ENCODE results near the gene COQ10A. TPM values are rescaled to one million over a fixed set of nuclear protein-coding genes. Genes with fewer than 3 reads are reported as not detected.
A peak's percentile ranks its signal among the peaks of the same experiment; 100 is the strongest.

Gene COQ10A
- total and polyA plus RNA-seq, 2 of the 13 experiments (the other 11 are each of a cell fraction or from before 2014, with no cell fraction given), result 21.0 to 37.3 TPM

- TF ChIP-seq TAF15 (IDR thresholded peaks at IDR 0.05; ENCODE audit: low read depth, low read length, poor library complexity, severe bottlenecking) (no peak), ZNF263 (CRISPR knock-in tag; IDR thresholded peaks at IDR 0.05) (0 out of 2 replicates have a peak, but pooled peaks have one; percentile 13), FOXM1 (CRISPR knock-in tag; IDR thresholded peaks at IDR 0.05) (no peak), ZFP37 (CRISPR knock-in tag; IDR thresholded peaks at IDR 0.05; ENCODE audit: borderline replicate concordance) (no peak), LBX2 (CRISPR knock-in tag; IDR thresholded peaks at IDR 0.05; ENCODE audit: borderline replicate concordance) (no peak), FOXO4 (CRISPR knock-in tag; conservative IDR thresholded peaks at IDR 0.05) (no peak), ZNF83 (CRISPR knock-in tag; IDR thresholded peaks at IDR 0.05; ENCODE audit: borderline replicate concordance) (no peak), BCL6 (CRISPR knock-in tag; IDR thresholded peaks at IDR 0.05) (0 out of 2 replicates have a peak, but pooled peaks have one; percentile 3), SIX1 (CRISPR knock-in tag; IDR thresholded peaks at IDR 0.05; ENCODE audit: borderline replicate concordance) (no peak), ZNF619 (CRISPR knock-in tag; IDR thresholded peaks at IDR 0.05) (peak; percentile 25; the same call in 1 of the 2 replicates), ZNF451 (CRISPR knock-in tag; IDR thresholded peaks at IDR 0.05) (no peak), ZNF713 (CRISPR knock-in tag; IDR thresholded peaks at IDR 0.05) (0 out of 2 replicates have a peak, but pooled peaks have one; percentile 1), GABPA (IDR thresholded peaks at IDR 0.05; ENCODE audit: low read depth, low read length) (no peak), GABPA (CRISPR knock-in tag; IDR thresholded peaks at IDR 0.05; ENCODE audit: low read depth) (no peak), ZNF354B (CRISPR knock-in tag; IDR thresholded peaks at IDR 0.05) (no peak), ZUFSP (CRISPR knock-in tag; IDR thresholded peaks at IDR 0.05; ENCODE audit: borderline replicate concordance) (no peak), NPAS2 (CRISPR knock-in tag; IDR thresholded peaks at IDR 0.05; ENCODE audit: borderline replicate concordance) (no peak), ZNF724P (CRISPR knock-in tag; IDR thresholded peaks at IDR 0.05; ENCODE audit: borderline replicate concordance) (no peak), ZNF552 (CRISPR knock-in tag; IDR thresholded peaks at IDR 0.05; ENCODE audit: borderline replicate concordance) (no peak), CSRNP1 (CRISPR knock-in tag; IDR thresholded peaks at IDR 0.05) (no peak), FOXP1 (IDR thresholded peaks at IDR 0.05) (no peak), FOXP1 (CRISPR knock-in tag; IDR thresholded peaks at IDR 0.05) (no peak)
Measured at GRCh38 chr12:56257491-56258067, 9.2 kb upstream of the COQ10A start (continued).

Measured in HepG2 (cell line).